HuH-7 (cell line): ENCODE measurements around the gene ZNF688.

Experiments
- DNase-seq: peaks from one replicate; pipeline ENCODE4 v3.0.0; 2011; ENCODE audit warnings: low spot score

ZNF688 gene

GRCh38 chr16:30585400-30586191, 14.1 kb upstream of the ZNF688 start, which contains the start of gene ZNF785:
TSS of gene ZNF785 (minus strand) at chr16:30585697. CDS start at chr16:30585611, 86 bp downstream.
- DNase-seq: no peak

DNA sequence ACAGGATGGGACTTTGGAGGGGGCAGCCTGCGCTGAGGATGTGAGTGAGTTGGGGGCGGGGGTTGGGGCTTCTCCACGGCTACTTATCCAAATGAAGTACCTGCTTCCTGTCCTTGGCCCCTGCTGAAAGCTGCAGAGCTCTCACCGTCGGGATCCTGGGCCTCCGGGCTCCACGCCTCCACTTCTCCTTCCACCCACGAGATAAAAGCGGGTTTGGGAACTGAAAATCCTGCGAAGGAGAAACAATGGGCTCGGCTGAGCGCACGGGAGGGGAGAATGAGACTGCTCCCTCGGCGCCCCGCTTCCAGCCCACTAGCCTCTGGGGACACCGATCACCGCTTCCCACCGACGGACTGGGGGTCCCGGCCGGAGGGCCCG, 13.5 kb upstream of the ZNF688 start:
- no peak for DNase-seq

- DNase-seq: no peak
Measured at GRCh38 chr16:30582611-30583340, 11.3 kb upstream of the ZNF688 start.

GRCh38 chr16:30581457-30581856, 9.9 kb upstream of the ZNF688 start:
- DNase-seq: no peak

DNA sequence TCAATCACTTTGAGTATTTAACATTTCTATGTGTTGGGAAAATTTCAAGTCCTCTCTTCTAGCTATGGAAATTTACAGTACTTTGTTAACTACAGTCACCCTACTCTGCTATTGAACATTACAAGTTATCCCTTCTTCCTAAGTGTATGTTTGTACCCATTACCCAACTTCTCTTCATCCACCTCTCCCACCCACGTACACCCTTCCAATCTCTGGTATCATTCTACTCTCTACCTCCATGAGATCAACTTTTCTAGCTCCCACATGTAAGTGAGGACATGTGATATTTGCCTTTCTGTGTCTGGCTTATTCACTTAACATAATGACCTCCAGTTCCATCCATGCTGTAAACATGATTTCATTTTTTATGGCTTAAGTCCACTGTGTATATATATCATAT, 3.2 kb upstream of the ZNF688 start:
- no peak for DNase-seq

DNA sequence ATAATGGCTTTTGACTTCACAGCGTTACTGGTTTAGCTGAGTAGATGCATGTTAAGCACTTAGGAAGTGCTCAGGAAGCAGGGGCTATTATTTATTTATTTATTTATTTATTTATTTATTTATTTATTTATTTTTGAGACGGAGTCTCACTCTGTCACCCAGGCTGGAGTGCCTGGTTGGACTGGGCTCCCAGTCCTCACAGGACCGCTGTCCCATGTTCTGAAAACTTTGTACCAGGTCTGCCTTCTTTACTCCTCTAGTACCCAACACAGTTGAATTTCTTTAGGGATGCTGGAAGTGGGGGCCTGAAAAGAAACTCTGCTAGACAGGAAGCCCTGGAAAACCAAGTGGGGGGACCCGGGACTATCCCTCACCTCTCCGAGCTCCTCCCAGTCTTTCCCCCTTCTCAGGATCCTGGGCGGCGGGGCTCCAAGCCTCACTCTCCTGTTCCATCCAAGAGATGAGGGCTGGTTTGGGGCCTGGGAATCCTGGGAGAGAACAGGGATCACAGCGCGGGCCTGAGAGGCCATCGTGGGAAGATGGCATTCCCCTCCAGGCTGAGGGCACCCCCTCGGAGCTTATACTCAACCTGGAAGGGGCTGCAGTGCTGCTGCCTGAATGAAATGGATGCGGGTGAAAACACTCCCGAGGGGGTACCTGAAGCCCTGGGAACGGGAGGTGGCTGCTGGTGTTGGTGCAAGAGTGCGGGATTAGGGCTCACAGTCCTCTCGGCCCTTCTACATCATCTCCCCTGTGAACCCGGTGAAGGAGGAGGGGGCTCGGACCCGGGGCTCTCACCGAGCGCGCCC, 674 bp downstream of the ZNF688 start:
- no peak for DNase-seq

- no peak for DNase-seq
Measured at GRCh38 chr16:30569746-30570635, 1.5 kb downstream of the ZNF688 start.

GRCh38 chr16:30569281-30569680, 2.2 kb downstream of the ZNF688 start:
- no peak for DNase-seq

GRCh38 chr16:30567991-30568638, 3.4 kb downstream of the ZNF688 start:
- DNase-seq: peak; percentile 64

GRCh38 chr16:30567160-30567990, 4.1 kb downstream of the ZNF688 start:
- DNase-seq: no peak

DNA sequence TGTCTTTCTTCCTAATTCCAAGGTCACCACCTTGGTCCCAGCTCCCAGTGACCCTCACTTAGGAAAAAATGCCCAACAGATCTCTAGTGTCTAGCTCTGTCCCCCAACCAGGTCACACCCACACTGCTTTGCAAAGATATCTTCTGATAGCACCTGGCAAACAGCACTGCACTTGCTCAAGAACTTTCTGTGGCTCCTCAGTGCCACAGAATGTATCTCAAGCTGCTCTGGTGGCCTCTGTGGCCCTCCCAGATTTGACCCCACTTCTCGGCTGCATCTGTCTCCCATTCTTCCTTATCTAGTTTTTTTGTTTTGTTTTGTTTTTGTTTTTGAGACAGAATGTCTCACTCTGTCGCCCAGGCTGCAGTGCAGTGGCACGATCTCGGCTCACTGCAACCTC, 5.0 kb downstream of the ZNF688 start:
- no peak for DNase-seq

DNA sequence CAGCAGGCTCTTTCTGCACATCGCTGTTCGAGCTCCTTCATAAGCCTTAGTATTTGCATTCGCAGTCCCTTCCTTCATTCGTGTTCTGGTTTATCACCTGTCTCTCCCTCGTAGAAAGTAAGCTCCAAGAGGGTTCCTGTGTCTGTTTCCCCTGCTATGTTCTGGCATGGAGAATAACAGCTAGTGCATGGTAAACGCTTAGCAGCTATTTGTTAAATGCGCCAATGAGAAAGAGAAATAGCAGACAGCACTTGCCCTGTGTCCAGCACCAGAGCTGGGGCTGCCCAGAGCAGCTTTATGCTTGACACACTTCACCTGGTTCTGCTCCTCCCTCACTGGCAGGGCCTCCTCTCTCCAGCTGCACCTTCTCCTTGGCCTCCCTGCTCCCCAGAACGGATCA, 5.5 kb downstream of the ZNF688 start:
- no peak for DNase-seq

DNA sequence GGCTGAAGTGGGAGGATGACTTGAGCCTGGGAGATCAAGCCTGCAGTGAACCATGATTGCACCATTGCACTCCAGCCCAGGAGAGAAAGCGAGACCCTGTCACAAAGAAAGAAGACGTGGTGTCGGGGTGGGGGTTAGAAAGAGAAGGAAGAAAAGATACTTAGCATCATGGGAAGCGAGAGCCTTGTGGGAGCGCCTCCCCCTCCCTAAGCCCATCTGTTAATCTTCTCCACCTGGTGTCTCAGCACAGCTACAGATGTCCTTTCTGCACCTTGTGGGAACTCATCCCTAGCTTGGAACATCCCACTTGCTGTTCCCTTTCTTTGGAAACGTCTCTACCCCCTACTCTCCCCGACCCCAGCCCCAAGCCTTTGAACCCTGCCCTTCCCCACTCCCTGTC, 6.0 kb downstream of the ZNF688 start:
- DNase-seq: no peak

DNA sequence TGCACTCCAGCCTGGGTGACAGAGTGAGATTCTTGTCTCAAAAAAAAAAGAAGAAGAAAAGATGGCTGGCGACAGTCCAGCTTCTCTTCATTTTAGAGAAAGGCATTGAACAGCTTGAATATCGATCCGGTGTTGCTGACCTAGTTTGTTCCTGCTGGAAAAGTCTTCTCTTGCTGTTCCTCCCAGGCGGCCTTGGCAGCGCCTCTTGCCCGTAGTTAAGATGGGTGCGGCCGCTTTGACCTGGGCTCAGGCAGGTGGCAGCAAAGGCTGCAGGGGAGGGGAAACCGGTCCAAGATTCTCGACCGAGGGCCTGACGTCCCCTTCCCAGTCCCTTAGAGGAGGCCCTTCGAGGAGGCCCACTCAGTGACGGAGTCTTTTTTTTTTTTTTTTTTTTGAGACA, 9.5 kb downstream of the ZNF688 start:
- DNase-seq: no peak

DNA sequence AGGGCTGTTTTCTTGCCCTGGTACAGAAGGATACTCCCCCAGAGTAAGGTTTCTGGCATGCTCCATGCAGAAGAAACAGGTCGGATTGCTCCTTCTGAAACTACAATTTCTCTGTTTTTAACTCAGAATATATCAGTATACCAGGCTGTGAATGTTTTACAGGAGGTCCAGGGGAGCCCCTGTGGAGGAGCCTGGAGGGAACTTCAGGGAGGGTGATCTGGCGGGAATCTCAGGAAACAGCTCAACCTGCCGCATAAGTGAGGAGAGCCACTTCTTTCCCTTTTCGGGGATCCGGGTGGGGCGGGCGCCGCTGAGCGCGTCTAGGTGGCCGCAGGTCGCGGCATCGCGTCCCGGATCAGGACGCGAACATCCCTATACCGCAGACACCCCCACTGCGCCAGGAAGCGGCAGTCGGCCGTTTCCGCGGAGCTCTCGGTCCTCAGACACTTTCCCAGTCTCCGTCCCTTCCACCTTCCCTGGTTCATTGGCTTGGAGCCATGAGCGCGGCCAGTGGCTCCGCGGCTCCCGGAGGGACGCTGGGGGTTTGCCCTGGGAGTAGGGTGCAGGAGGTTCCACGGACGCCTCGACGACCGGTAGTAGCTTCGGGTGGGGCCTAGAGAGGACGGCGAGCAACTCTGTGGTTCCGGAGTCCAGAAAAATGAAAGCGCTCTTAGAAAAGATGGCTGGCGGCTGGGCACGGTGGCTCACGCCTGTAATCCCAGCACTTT, 10.3 kb downstream of the ZNF688 start:
- DNase-seq: no peak

DNA sequence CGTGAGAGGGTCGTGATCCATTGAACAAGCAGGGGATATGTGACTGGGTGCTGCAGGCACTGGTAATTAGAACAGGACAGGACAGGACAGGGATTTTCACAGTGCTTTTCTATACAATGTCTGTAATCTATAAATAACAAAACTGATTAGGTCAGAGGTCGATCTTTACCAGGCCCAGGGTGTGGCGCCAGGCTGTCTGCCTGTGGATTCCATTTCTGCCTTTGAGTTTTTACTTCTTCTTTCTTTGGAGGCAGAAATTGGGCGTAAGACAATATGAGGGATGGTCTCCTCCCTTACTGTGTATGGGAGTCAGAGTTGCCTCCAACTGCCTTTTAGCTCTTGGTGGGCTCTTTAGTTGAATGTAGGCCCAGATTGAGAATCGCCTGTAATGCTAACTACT, 11.8 kb downstream of the ZNF688 start:
- DNase-seq: no peak

DNA sequence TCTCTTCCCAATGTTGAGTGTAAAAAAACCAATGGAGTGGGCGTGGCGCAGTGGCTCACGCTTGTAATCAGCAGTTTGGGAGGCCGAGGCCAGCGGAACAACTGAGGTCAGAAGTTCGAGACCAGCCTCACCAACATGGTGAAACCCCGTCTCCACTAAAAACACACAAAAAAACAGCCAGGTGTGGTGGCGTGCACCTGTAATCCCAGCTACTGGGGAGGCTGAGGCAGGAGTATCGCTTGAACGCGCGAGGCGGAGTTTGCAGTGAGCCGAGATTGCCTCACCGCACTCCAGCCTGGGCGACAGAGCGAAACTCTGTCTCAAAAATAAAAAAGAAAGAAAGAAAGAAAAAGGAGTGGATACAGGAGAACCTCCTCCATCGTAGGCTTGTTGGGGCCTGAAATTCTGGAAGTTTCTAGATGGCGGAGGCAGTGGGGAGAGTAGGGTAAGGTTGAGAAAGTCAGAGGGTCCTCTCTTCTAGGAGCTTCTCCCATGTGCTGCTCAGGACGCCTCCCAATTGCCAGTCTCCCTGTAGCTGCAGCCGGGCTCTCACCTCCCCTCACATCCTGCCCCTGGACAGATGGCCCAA, 12.6 kb downstream of the ZNF688 start:
- DNase-seq: no peak

- peak; percentile 94 for DNase-seq
Measured at GRCh38 chr16:30557957-30558788, 13.3 kb downstream of the ZNF688 start, which contains the start of gene ZNF764. TSS of gene ZNF764 (minus strand) at chr16:30558374. CDS start at chr16:30558182, 192 bp downstream.
